Activated CD8-positive, alpha-beta memory T cell treated with anti-CD3 and anti-CD28 coated beads for 36 hours (primary cell): ENCODE results near the gene FGD5. TPM values are rescaled to one million over a fixed set of nuclear protein-coding genes. Genes with fewer than 3 reads are reported as not detected.

Experiments
- CTCF ChIA-PET: fragments of 350-600 bp; sonication (Branson Sonifier 250); formaldehyde crosslinking; loops from one replicate; lab custom pipeline; 2021; ENCODE audit warnings: antibody characterized with exemption; lab: Charles Lee
- POLR2A ChIA-PET: fragments of 350-600 bp; sonication (Branson Sonifier 250); formaldehyde crosslinking; loops from one replicate; lab custom pipeline; 2021; ENCODE audit warnings: antibody characterized with exemption; lab: Charles Lee
- total RNA-seq, 2 experiments: library from RNA; stranded (reverse); gene quantifications; one replicate each; pipeline ENCODE4 v1.2.3, GENCODE V29; 2021

Gene FGD5
- total RNA-seq, 2 experiments from 2014 or later = not detected

DNA sequence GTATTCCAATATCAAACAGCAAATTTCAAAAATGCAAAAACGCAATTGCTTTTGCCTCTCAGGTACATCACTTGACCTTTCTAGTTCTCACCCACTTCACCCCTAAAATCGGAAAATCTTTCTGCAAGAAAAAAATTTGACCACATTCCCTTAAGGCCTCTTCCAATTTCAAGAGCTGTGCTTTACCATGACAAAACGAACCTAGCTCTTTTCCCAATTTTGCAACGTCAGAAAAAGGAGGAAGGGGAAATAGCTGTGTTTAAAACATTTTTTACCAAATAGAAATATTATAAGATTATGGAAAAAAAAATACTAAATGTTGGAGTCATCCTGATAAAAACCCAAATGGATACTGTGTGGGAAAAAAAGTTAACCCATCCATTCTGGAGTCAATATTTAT is 127.5 kb downstream of the FGD5 start:
- POLR2A ChIA-PET = interaction anchor here (1.4 kb wide), 1 partner anchor 295 kb away, joined by 9 read pairs; the partner anchor contains the start of gene CCDC174
- CTCF ChIA-PET = no interaction called here

DNA sequence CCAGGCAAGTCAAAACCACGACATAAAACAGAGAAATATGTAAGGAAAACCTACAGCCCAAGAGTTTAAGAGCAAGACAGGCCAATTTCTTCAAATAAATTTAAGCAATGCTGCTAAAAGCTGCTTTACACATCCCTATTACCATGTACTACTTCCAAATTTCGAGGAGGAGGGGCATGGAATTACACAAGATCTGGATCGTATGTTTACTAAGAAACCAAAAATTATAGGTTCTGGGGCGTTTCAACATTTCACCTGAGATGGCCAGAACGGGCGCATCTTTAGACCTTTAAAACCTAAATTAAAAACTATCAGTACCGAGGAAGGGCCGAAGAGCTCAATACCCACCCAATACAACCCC is 128.0 kb downstream of the FGD5 start:
- ChIA-PET POLR2A (interaction anchor here (0.7 to 1.4 kb wide), 2 partner anchors 118 to 295 kb away, joined by 3 to 9 read pairs; partner anchors contain the start of genes CCDC174 and MRPS25), CTCF (interaction anchor here (0.8 to 1.0 kb wide), 2 partner anchors 152 to 295 kb away, joined by 3 to 4 read pairs; partner anchors contain the start of gene CCDC174)

DNA sequence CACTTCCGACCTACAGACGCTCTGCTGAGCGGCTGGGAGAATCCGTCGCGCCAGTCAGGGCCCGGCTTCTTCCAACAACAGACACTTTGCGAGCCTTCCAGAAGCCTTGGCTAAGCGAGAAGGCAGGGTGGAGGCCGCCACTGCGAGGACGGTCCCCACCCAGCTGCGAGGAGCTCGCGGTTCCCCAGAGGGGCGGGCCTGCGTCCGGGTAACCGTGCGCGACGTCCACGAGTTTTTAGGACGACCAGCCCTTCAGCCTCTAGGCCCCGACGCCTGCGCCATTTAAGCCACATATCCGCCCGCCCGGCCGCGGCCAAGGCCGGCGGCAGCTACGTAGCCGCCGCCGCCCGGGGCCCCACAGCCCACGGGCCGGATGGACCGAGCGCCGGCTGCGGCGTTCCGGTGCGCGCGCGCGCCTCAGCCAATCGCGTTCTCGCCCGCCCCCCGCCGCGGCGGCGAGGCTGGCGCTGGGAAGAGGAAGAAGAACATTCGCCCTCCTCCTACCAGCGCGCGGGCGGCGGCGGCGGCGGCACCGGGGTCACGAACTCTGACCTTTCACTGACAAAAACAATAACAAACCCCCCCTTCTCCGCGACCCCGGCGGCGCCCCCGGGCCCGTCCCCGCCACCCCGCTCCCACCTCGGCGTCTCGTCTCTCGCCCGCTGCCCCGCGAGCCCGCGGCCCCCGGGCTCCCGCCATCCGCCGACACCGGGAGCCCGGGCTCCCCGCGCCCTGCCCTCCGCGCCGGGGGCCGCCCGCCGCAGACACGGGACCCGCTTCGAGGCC is 128.5 kb downstream of the FGD5 start, which contains the start of gene NR2C2:
Gene NR2C2 (plus strand): TSS at position 484 of the 786 bp plus-strand sequence. CDS start 56,332 bp downstream, outside the sequence.
- ChIA-PET POLR2A (interaction anchor here (0.7 to 1.4 kb wide), 2 partner anchors 118 to 296 kb away, joined by 3 to 9 read pairs; partner anchors contain the start of genes CCDC174 and MRPS25), CTCF (interaction anchor here (0.8 to 1.0 kb wide), 2 partner anchors 151 to 296 kb away, joined by 3 to 4 read pairs; partner anchors contain the start of gene CCDC174)

DNA sequence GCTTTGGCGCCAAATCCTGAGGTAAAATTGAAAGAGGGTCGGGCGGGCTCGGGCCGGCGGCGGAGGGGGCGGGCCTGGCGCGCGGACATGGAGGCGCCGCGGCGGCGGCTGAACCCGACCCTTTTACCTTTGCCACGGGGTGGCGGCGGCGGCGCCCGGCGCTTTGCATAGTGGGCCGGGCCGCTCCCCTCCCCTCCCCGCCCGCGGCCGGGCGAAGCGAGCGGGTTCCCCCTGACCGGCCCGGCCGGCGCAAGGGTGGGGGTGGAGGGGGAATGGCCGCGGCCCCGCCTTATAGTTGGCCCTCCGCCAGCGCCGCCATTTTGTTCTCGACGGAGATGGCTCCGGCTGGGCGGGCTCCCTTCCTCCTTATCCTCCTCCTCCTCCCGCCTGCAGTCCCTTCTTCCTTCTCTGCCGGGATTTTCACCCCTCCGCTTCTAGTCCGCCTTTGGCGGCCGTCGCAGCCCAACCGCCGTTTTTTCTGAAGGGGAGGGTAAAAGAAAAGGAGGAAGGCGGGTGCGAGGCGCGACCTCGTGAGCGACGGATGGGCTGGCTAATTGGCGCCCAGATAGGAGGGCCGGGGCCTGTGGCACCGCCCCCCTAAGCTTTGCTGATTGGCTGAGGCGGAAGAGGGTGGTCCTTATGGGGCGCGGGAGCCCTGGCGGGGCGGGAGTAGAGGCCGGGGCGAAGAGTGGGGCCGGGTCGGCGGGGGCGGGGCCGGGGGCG is 129.3 kb downstream of the FGD5 start:
- CTCF ChIA-PET = no interaction called here
- POLR2A ChIA-PET = interaction anchor here (1.0 to 1.4 kb wide), 2 partner anchors 34 to 297 kb away, joined by 3 to 9 read pairs; partner anchors contain the start of gene CCDC174

DNA sequence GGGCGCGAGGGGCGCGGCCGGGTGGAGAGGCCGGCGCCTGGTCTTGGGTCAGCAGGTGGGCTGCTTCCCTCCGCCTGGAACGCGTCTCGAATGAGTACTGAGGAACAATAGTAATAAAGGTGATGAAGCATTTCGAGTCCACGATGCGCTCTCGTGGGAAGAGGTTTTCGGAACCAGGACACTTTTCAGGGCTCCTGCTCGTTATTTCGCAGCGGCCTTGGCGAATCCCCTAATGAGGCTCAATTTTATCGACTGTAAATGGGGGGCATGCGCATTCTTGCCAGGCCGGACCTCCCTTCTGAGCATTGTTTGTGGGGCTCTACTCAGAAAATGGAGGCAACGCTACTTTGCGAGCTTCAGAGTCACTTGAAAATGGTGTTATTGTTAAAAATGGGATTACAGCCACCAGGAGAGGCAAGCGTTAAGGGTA is 129.9 kb downstream of the FGD5 start:
- ChIA-PET CTCF (no interaction called here), POLR2A (interaction anchor here (1.0 kb wide), 1 partner anchor 33 kb away, joined by 3 read pairs; no protein-coding TSS in a partner anchor)

DNA sequence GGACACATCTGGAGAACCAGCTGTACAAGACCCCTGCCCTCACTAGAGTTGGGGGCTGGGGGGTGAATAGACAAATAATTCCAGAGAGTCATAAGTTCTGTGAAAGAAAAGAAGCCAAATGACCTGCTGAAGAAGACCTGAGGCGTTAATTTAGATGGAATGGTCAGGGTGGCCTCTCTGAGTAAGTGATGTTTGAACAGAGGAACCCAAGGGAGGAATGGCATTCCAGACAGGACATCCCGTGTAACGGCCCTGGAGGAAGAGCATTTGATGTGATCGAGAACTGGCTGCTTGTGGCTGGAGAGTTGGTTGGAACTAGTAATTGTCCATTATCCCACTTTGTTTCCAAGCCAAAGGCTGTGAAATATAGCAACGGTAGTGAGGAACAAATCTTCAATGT is 130.4 kb downstream of the FGD5 start:
- ChIA-PET POLR2A (no interaction called here), CTCF (no interaction called here)

DNA sequence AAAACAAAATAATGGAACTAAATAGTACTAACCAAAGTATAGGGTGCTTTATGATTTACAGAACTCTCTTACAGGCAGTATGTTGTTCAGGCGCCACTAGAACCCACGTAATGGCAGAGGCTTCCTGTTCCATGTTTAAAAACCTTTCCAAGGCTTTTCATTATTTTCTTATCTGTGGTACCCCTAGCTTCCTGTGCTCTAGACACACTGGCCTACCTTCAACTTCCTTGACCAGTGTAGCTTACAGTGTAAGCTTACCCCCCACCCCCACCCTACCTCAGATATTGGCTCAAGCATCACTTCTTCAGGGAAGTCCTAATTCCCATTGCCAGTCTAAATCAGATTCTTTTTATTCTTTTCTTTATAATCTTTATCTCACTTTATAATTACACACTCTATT is 131.5 kb downstream of the FGD5 start:
- POLR2A ChIA-PET = no interaction called here
- CTCF ChIA-PET = no interaction called here

DNA sequence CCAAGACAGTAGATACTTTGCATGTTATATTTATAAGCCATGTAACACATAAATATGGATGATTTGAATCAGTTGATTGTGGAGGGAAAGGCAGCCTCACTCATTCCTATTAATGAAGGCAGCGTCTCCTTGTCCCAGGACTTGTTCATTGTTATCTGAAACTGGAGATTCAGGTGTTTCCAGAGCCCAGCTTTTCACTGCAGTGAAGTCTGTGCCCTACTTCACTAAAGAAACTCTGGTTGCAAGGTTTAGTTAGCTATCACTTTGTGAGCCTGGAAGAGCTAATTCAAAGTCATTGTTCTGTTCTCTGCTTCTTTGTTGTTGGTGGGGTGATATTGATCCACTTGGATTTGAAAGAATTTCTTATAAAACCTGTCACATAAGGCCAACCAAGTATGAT is 138.4 kb downstream of the FGD5 start:
- ChIA-PET POLR2A (no interaction called here), CTCF (no interaction called here)

DNA sequence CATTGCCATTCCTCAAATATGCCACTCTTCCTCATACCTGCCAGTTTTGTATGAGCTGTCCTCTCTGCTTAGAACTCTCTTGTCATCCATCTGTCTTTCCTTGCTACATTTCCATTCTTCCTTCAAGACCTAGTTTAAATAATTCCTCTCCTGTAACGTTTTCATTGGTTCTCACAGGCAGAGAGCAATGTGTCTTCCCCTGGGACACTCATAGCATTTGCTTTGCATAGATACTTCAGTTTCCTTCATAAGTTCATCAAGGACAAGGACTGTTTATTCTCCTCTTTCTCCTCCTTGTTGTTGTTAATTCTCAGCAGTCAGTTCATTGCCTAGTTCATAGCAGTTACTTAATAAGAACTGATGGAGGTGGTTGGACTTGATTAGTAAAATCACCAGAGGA is 139.2 kb downstream of the FGD5 start:
- ChIA-PET POLR2A (no interaction called here), CTCF (no interaction called here)

DNA sequence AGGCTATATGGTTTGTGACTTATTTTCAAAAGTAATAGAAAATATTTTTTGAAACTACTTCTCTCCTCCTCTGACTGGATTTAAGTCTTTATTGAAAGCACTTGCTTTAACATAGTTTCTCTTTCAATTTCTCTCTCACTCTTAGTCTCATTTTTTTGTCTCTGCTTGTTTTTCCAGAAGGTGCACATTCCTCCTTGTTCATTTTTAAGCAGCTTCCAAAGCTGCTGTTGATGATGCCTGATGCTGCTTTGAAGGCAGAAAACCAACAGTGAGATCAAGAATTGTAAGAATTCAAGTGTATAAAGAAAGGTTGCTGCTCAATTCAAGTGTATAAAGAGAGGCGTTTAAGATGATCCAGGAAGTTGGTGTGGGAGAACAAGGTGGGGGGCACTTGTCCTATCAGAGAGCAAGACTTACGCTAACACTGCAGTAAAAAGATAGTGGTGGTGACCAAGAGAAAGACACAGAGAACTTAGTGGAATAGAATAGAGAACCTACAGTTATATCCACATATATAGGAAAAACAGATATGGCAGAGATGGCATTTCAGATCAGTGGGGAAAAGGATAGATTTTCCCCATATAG is 140.7 kb downstream of the FGD5 start:
- POLR2A ChIA-PET = no interaction called here

DNA sequence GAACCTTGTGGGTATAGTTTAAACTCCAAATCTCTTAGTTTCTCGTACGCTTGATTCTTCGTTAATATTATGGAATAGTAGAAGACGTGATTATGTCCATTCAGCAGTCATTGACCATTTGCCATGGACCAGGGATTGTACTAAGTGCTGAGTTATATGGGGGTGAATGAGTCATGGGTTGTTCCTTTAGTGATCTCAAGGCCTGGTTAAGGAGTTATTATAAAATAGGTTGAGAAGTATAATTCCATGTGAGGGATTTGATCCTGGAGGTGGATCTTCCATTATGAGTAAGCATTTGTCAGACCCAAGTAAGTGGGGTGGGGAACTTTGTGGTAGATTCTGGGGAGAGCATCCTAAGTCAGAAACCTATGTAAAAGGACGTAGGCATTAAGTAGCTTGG is 144.0 kb downstream of the FGD5 start:
- CTCF ChIA-PET = no interaction called here
- POLR2A ChIA-PET = no interaction called here

More for the DNA sequence above, 140.7 kb downstream of the FGD5 start:
- CTCF ChIA-PET = no interaction called here

DNA sequence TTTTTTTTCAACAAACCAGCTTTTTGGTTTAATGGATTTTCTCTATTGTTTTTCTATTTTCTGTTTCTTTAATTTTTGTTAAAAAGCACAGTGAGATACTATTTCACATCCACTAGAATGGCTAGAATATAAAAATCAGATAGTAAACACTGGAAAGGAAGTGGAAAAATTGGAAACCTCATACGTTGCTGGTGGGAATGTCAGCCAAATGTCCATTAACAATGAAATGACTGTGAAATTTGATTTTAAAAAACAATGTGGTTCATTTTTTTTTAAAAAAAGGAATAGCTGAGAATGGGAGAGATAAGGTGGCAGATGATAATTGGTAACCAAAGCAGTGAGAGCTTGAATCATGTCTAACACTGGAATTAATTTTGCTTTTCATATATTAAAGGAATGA is 148.5 kb downstream of the FGD5 start:
- ChIA-PET CTCF (no interaction called here), POLR2A (no interaction called here)

DNA sequence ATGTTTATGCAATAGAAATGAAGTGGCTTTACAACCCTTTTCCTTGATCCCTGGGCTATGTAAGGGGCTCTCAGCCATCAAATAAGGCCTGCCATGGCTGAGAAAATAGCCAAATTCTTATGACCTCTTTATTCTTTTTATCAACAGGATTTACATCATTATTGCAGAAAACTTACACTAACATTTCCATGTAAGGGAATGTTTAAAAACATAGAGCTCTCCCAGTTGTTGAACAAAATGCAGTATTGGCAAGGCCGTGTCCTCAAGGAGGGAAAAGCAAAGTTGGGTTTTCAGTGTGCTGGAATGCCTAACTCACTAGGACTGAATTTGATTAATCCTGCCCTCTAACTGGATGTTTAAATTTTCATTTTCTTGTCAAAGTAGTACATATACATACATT is 150.9 kb downstream of the FGD5 start:
- ChIA-PET CTCF (no interaction called here), POLR2A (interaction anchor here (0.7 kb wide), 1 partner anchor 152 kb away, joined by 3 read pairs; no protein-coding TSS in a partner anchor)

DNA sequence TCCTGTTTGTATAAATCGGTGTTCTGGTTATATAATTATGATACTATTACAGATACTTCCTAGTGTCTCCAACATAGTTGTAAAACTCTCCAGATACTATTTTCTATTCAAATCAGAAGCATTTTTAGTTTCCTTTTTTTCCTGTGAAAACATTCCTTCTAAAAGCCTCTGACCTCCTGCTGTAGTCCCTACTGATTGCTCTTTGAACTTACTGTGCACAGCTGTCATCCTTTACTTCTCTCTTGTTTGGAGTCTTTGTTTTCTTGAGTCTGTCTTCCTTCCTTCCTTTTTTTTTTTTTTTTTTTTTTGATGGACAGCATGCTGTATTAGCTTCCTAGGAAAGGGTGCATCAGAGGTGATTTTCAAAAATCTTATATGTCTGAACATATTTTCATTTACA is 157.6 kb downstream of the FGD5 start:
- ChIA-PET POLR2A (no interaction called here), CTCF (no interaction called here)

DNA sequence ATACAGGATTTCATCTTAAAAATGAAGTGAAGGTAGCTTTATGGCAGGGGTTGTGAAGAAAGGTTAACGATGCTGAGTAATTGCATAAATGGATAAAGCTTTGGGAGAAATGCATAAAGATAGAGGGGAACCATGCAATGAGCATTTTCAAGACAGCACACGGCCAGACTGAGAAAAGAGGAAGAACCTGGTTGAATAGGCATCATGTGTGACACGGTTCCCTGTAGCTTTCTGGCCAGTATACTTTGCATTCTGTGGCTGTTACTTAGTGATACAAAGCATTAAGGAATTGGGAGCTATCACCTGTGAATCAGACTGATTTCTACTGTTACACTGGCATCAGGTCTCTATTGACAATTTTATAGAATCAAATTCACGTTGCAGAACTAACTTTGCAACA is 161.9 kb downstream of the FGD5 start:
- POLR2A ChIA-PET = no interaction called here
- CTCF ChIA-PET = no interaction called here

Other genes with a start within 250 kb of the FGD5 start
- 10 to 100 TPM; 12.6 to 15.3 TPM for gene CCDC174, start 167.2 kb upstream of the FGD5 start, total RNA-seq
- under 1 TPM in 1 of 2 experiments, not detected in 1; 0.08 TPM for gene C3orf20, start 143.8 kb upstream of the FGD5 start, total RNA-seq
- 10 to 100 TPM; 44.3 to 45.2 TPM for gene NR2C2, start 128.6 kb downstream of the FGD5 start, total RNA-seq
- 10 to 100 TPM; 90.5 to 90.8 TPM for gene MRPS25, start 246.4 kb downstream of the FGD5 start, total RNA-seq